ENCODE results near the gene BRD9. TPM values are rescaled to one million over a fixed set of nuclear protein-coding genes. Genes with fewer than 3 reads are reported as not detected.
"Not testable (repeated sequence)": the region's sequence is repeated elsewhere in the genome, so short reads cannot be mapped to it uniquely, and the experiment has no call there.

The BRD9 gene
- total and polyA plus RNA-seq, 2 of the 4 experiments (the other 2 are of a cell fraction): 22.0 to 43.4 TPM

GRCh38 chr5:892394-893136, at the start of gene BRD9, which contains the start of gene TRIP13 (continued):
- TF ChIP-seq ELK1 (IDR thresholded peaks at IDR 0.05; ENCODE audit: borderline replicate concordance, low read depth, low read length) (no peak), RCOR1 (IDR thresholded peaks at IDR 0.05; ENCODE audit: insufficient replicate concordance, low read length) (no peak), RFX5 (IDR thresholded peaks at IDR 0.05; ENCODE audit: low read depth, low read length) (no peak)

- H3K14ac ChIP-seq (replicated peaks; ENCODE audit: low read depth, low read length); H4K8ac ChIP-seq (ENCODE audit: low read depth in 2 of 2, low read length in 2 of 2); H2BK120ac ChIP-seq (ENCODE audit: low read depth, low read length); H3K9me3 ChIP-seq (ENCODE audit: control insufficient read depth, insufficient read depth, low read length); POLR2A ChIA-PET (ENCODE audit: unreplicated experiment); H3K9ac ChIP-seq (ENCODE audit: low read depth, low read length); H3K4me2 ChIP-seq (ENCODE audit: low read depth, low read length); H3K9me1 ChIP-seq (ENCODE audit: insufficient read depth, low read length); H3K4me3 ChIP-seq (ENCODE audit: insufficient read depth, low read depth, low read length); H4K91ac ChIP-seq (ENCODE audit: insufficient read depth, low read depth, low read length); H3K79me1 ChIP-seq (ENCODE audit: low read depth in 1 of 2, low read length in 2 of 2); H4K5ac ChIP-seq (ENCODE audit: low read depth, low read length); H2AFZ ChIP-seq (replicated peaks; ENCODE audit: low read length, poor library complexity); ATAC-seq (ENCODE audit: low read depth); H3K4ac ChIP-seq (ENCODE audit: low read depth, low read length); in situ Hi-C loops (cut with MboI; ENCODE audit: low sequenced_read_pairs); H2BK5ac ChIP-seq (ENCODE audit: low read depth, low read length, poor library complexity, severe bottlenecking); H3K27ac ChIP-seq (ENCODE audit: insufficient read depth, low read length); CTCF ChIA-PET; H2AK9ac ChIP-seq (replicated peaks; ENCODE audit: low read depth, low read length, poor library complexity); BruUV-seq (replicated peaks); DNase-seq; H4K20me1 ChIP-seq (ENCODE audit: insufficient read depth, low read length); intact Hi-C loops (cut with micrococcal nuclease); H2BK15ac ChIP-seq (ENCODE audit: low read depth, low read length); H3K56ac ChIP-seq (ENCODE audit: extremely low read depth, insufficient read depth, low read length); H2BK20ac ChIP-seq (ENCODE audit: low read depth, low read length); H2AK5ac ChIP-seq (ENCODE audit: low read depth, low read length); H3K23ac ChIP-seq (ENCODE audit: low read depth, low read length); dilution Hi-C loops (cut with HindIII; ENCODE audit: low sequenced_read_pairs, unreplicated experiment); H3K36me3 ChIP-seq (ENCODE audit: control insufficient read depth, insufficient read depth, low read length); H3K18ac ChIP-seq (ENCODE audit: low read depth, low read length); H3K4me1 ChIP-seq (ENCODE audit: control insufficient read depth, insufficient read depth, low read length): not testable (repeated sequence)
- no CpG with 5 or more reads among the region's 2 CpGs for WGBS, 2 experiments (ENCODE audit: extremely low coverage in 2 of 2, insufficient read length in 1 of 2)
- peaks cover 59% of the 10 kb centered on the region for H3K27me3 ChIP-seq (ENCODE audit: control insufficient read depth, insufficient read depth, low read length)
Observed at GRCh38 chr5:940741-941140, 48.1 kb upstream of the BRD9 start.

All from IMR-90 (cell line).